DMS114 treated with DMSO at 0.1 percent for 48 hours (cell line): ENCODE measurements around the gene SLCO1A2.

ENCODE experiments used
- DNase-seq: peaks from one replicate; lab custom pipeline; 2025; ENCODE audit not compliant: unreplicated experiment; lab: John Stamatoyannopoulos, UW

SLCO1A2 gene

GRCh38 chr12:21220266-21220665, 114.5 kb downstream of the SLCO1A2 start:
- DNase-seq = no peak

DNA sequence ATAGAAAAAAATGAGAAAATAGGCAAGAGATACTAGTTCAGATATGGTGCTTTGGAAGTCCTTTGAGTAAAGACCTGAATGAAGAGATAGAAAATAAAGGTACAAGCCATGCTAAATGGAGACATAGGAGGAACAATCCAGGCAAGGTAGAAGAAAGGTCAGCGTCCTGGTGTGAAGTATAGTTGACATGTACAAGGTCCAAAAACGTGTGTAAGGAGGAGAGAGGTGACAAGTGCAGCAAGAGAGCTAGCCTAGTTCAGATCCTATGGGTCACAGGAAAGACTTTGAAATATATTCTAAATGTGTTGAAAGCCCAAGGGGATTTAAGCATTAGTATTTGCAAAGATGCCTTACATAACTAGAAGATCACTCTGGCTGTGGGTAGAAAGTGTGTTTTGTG, 115.5 kb downstream of the SLCO1A2 start:
- DNase-seq = no peak
